PC-3 (cell line): Measurements from ENCODE around the gene KCNE1. TPM values are rescaled to one million over a fixed set of nuclear protein-coding genes. Genes with fewer than 3 reads are reported as not detected.

Experiments used
- ATAC-seq: fragments of 200-7000 bp; cut with Tn5 transposase; 2 replicates; pipeline ENCODE4 v1.9.1; 2020; ENCODE audit warnings: mild to moderate bottlenecking, moderate library complexity
- BruUV-seq: library from RNA; stranded (reverse); fragments of 400-500 nt; replicated peaks from 2 replicates; lab custom pipeline; 2021; lab: Mats Ljungman, UMichigan
- CTCF ChIA-PET: fragments of 300-600 bp; sonication (Branson Sonifier 250); formaldehyde crosslinking; loops from one replicate; lab custom pipeline; 2022; ENCODE audit warnings: antibody characterized with exemption; lab: Charles Lee
- POLR2A ChIA-PET: fragments of 300-600 bp; sonication (Branson Sonifier 250); formaldehyde crosslinking; loops from one replicate; lab custom pipeline; 2022; ENCODE audit warnings: antibody characterized with exemption; ENCODE audit not compliant: unreplicated experiment; lab: Charles Lee
- DNase-seq: peaks from one replicate; pipeline ENCODE4 v3.0.0-alpha.2; 2015
- H2AFZ ChIP-seq: fragments of 300-600 bp; sonication (generic); 2 replicates; pipeline ENCODE4 v1.6.0; 2016; ENCODE audit warnings: antibody characterized with exemption, low read length
- H3F3A ChIP-seq: fragments of 300-600 bp; sonication (generic); one replicate; pipeline ENCODE4 v1.6.0; 2017; ENCODE audit warnings: antibody characterized with exemption, low read length, control low read depth, mild to moderate bottlenecking; ENCODE audit not compliant: unreplicated experiment
- H3K27ac ChIP-seq: fragments of 300-600 bp; sonication (generic); 2 replicates; pipeline ENCODE4 v1.5.1; 2016; ENCODE audit warnings: mild to moderate bottlenecking, low read length
- H3K27me3 ChIP-seq: fragments of 300-600 bp; sonication (generic); 2 replicates; pipeline ENCODE4 v1.6.1; 2016; ENCODE audit warnings: low read length, mixed read lengths
- H3K36me3 ChIP-seq: fragments of 300-600 bp; sonication (generic); 2 replicates; pipeline ENCODE4 v1.6.1; 2016; ENCODE audit warnings: low read depth, mixed run types, low read length, mixed read lengths
- H3K4me1 ChIP-seq: fragments of 300-600 bp; sonication (generic); 2 replicates; pipeline ENCODE4 v1.5.1; 2016; ENCODE audit warnings: low read length; ENCODE audit not compliant: insufficient read depth
- H3K4me2 ChIP-seq: fragments of 300-600 bp; sonication (generic); 2 replicates; pipeline ENCODE4 v1.6.0; 2016; ENCODE audit warnings: low read length
- H3K4me3 ChIP-seq: fragments of 300-600 bp; sonication (generic); 2 replicates; pipeline ENCODE4 v1.5.1; 2016; ENCODE audit warnings: mild to moderate bottlenecking, low read length, mixed read lengths
- H3K79me2 ChIP-seq: fragments of 300-600 bp; sonication (generic); 2 replicates; pipeline ENCODE4 v1.6.1; 2017; ENCODE audit warnings: low read length, mixed read lengths
- H3K9ac ChIP-seq: fragments of 300-600 bp; sonication (generic); 2 replicates; pipeline ENCODE4 v1.6.0; 2016; ENCODE audit warnings: mild to moderate bottlenecking, low read length
- H3K9me2 ChIP-seq: fragments of 300-600 bp; sonication (generic); replicated peaks from 2 replicates; pipeline ENCODE4 v1.6.1; 2016; ENCODE audit warnings: mixed run types, low read length, mixed read lengths
- H3K9me3 ChIP-seq: fragments of 300-600 bp; sonication (generic); 2 replicates; pipeline ENCODE4 v1.6.1; 2016; ENCODE audit warnings: low read length, mixed read lengths
- H4K20me1 ChIP-seq: fragments of 300-600 bp; sonication (generic); 2 replicates; pipeline ENCODE4 v1.6.1; 2016; ENCODE audit warnings: low read length, mixed read lengths
- EZH2 ChIP-seq: fragments of 300-600 bp; sonication (generic); IDR thresholded peaks from one replicate; pipeline ENCODE4 v1.6.1; 2017; ENCODE audit warnings: antibody characterized with exemption, mild to moderate bottlenecking, low read length; ENCODE audit not compliant: unreplicated experiment
- EZH2phosphoT487 ChIP-seq: fragments of 300-600 bp; sonication (generic); IDR thresholded peaks from 2 replicates; pipeline ENCODE4 v1.6.1; 2018; ENCODE audit warnings: mild to moderate bottlenecking, antibody characterized with exemption, low read length, borderline replicate concordance
- intact Hi-C: fragments of 100-400 bp; cut with micrococcal nuclease; formaldehyde crosslinking; loops from 2 replicates; pipeline ENCODE4 v1.9.0; 2023
- total RNA-seq: library from RNA; depleted of rRNA; stranded (reverse); fragments of >200 nt; gene quantifications from 2 replicates; pipeline ENCODE4 v1.2.3, GENCODE V29; 2014
- TF ChIP-seq, protein P1 (sequence below): fragments of 300-600 bp; sonication (generic); conservative IDR thresholded peaks from 2 replicates; pipeline ENCODE4 v1.5.1; 2017; ENCODE audit warnings: antibody characterized with exemption, low read depth, mild to moderate bottlenecking, low read length

The KCNE1 gene
- total RNA-seq, 1 experiment from 2014 or later, result 0.58 TPM

- Histone ChIP-seq H3K4me3 (no peak overlapping the region), H3K4me2 (no peak overlapping the region), H3K27ac (no peak overlapping the region), H4K20me1 (no peaks in the 10 kb centered on the region), H3K9me2 (no peaks in the 10 kb centered on the region), H3K4me1 (no peaks in the 10 kb centered on the region), H3K9ac (no peak overlapping the region), H2AFZ (no peak overlapping the region), H3K36me3 (no peaks in the 10 kb centered on the region), H3K79me2 (no peaks in the 10 kb centered on the region), H3K9me3 (no peaks in the 10 kb centered on the region), H3F3A (no peaks in the 10 kb centered on the region), H3K27me3 (no peaks in the 10 kb centered on the region)
- ChIA-PET POLR2A (no interaction called here), CTCF (no interaction called here)
- DNase-seq (no peak), ATAC-seq (no peak)
- intact Hi-C loops, result no loop called here
- TF ChIP-seq, protein P1, sequence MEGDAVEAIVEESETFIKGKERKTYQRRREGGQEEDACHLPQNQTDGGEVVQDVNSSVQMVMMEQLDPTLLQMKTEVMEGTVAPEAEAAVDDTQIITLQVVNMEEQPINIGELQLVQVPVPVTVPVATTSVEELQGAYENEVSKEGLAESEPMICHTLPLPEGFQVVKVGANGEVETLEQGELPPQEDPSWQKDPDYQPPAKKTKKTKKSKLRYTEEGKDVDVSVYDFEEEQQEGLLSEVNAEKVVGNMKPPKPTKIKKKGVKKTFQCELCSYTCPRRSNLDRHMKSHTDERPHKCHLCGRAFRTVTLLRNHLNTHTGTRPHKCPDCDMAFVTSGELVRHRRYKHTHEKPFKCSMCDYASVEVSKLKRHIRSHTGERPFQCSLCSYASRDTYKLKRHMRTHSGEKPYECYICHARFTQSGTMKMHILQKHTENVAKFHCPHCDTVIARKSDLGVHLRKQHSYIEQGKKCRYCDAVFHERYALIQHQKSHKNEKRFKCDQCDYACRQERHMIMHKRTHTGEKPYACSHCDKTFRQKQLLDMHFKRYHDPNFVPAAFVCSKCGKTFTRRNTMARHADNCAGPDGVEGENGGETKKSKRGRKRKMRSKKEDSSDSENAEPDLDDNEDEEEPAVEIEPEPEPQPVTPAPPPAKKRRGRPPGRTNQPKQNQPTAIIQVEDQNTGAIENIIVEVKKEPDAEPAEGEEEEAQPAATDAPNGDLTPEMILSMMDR, result no peak
- BruUV-seq, result no TSS peak
Observed at GRCh38 chr21:34534522-34534921, 22.5 kb upstream of the KCNE1 start.

DNA sequence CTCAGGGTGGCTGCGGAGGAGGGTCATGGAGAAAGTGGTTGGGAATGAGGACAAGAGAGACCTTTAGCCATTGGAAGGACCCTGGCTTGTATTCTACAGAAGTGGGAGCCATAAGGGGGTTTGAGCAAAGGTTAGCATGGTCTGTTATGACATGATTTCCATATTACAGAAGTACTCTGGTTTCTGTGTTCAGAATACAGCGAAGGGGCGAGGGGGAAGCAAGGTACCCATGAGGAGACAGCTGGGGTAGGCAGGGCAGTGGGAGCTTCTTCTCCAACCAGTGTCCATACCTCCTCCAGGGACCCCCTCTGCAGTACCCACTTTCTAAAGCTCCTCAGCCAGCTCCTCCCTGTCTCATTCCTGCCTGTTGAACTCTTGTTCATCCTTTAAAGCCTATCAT is 21.9 kb upstream of the KCNE1 start:
- Histone ChIP-seq H3K27ac (no peak overlapping the region), H3K36me3 (no peaks in the 10 kb centered on the region), H3K79me2 (no peaks in the 10 kb centered on the region), H3K4me1 (no peaks in the 10 kb centered on the region), H3F3A (no peaks in the 10 kb centered on the region), H3K9me2 (no peaks in the 10 kb centered on the region), H3K9me3 (no peaks in the 10 kb centered on the region), H3K4me2 (no peak overlapping the region), H3K9ac (no peak overlapping the region), H2AFZ (no peak overlapping the region), H4K20me1 (no peaks in the 10 kb centered on the region), H3K27me3 (no peaks in the 10 kb centered on the region), H3K4me3 (no peak overlapping the region)
- no TSS peak for BruUV-seq
- ChIA-PET POLR2A (no interaction called here), CTCF (no interaction called here)
- intact Hi-C loops, result no loop called here
- DNase-seq (no peak), ATAC-seq (no peak)
- TF ChIP-seq EZH2 (no peak), EZH2phosphoT487 (no peak)
- TF ChIP-seq, protein P1, result no peak

DNA sequence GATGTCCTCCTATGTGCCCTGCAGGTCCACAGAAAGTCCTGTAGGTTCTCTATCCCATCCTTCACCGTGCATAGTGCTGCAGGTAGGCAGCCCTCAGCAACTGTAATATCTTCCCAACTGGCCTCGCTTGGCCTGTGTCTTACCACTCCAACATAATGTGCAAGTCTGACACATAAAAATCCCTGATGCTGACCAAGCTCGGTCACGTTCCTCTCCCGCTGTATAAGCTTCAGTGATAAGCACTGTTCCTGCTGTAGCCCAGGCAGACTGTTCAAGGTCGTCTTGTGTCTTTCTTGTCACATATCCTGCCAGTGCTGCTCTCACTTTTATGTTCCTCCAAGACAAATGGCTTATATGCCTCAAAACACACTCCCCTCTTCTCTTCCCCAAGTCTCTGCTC is 19.4 kb upstream of the KCNE1 start:
- peaks cover 9% of the 10 kb centered on the region for H3K4me1 ChIP-seq
- H3K27ac ChIP-seq, result no peak overlapping the region
- no peaks in the 10 kb centered on the region for H4K20me1 ChIP-seq
- BruUV-seq, result no TSS peak
- DNase-seq, result no peak
- intact Hi-C loops, result no loop called here
- POLR2A ChIA-PET, result no interaction called here
- CTCF ChIA-PET, result no interaction called here
- no peaks in the 10 kb centered on the region for H3K9me2 ChIP-seq
- H3K4me3 ChIP-seq, result no peak overlapping the region
- H3F3A ChIP-seq, result no peaks in the 10 kb centered on the region
- H3K9ac ChIP-seq, result no peak overlapping the region
- H3K79me2 ChIP-seq, result peaks cover under 1% of the 10 kb centered on the region; the same call in 1 of the 2 replicates
- H2AFZ ChIP-seq, result no peak overlapping the region
- no peaks in the 10 kb centered on the region for H3K9me3 ChIP-seq
- TF ChIP-seq EZH2 (no peak), EZH2phosphoT487 (no peak)
- TF ChIP-seq, protein P1, result no peak
- no peak overlapping the region for H3K4me2 ChIP-seq
- no peaks in the 10 kb centered on the region for H3K36me3 ChIP-seq
- ATAC-seq, result no peak
- no peaks in the 10 kb centered on the region for H3K27me3 ChIP-seq
